NCI-H2029 (cell line): ENCODE data around the gene OR4D1.

ENCODE experiments used
- DNase-seq: peaks from one replicate; lab custom pipeline; 2025; lab: John Stamatoyannopoulos, UW

The OR4D1 gene

GRCh38 chr17:58153671-58154070 is 5.5 kb downstream of the OR4D1 start:
- DNase-seq: no peak

GRCh38 chr17:58156839-58157803 is 8.9 kb downstream of the OR4D1 start:
- DNase-seq: no peak

GRCh38 chr17:58158181-58158580 is 10.0 kb downstream of the OR4D1 start:
- DNase-seq: no peak

- no peak for DNase-seq
Measured at GRCh38 chr17:58161566-58161965, 13.4 kb downstream of the OR4D1 start.

- DNase-seq: no peak
Measured at GRCh38 chr17:58165981-58166380, 17.8 kb downstream of the OR4D1 start.

- no peak for DNase-seq
Measured at GRCh38 chr17:58166682-58167081, 18.5 kb downstream of the OR4D1 start, which contains the start of gene OR4D2. TSS of gene OR4D2 (plus strand) at chr17:58166982. CDS start at chr17:58169656, 2,674 bp downstream.

- DNase-seq: no peak
Measured at GRCh38 chr17:58170622-58171021, 22.4 kb downstream of the OR4D1 start.

GRCh38 chr17:58172369-58173071 is 24.3 kb downstream of the OR4D1 start:
- peak; percentile 11 for DNase-seq

GRCh38 chr17:58174871-58175270 is 26.7 kb downstream of the OR4D1 start:
- no peak for DNase-seq

- DNase-seq: no peak
Measured at GRCh38 chr17:58176200-58176599, 28.0 kb downstream of the OR4D1 start.

GRCh38 chr17:58181796-58182195 is 33.6 kb downstream of the OR4D1 start:
- DNase-seq: no peak

- no peak for DNase-seq
Measured at GRCh38 chr17:58183514-58183913, 35.3 kb downstream of the OR4D1 start.

- no peak for DNase-seq
Measured at GRCh38 chr17:58184308-58184985, 36.3 kb downstream of the OR4D1 start.

GRCh38 chr17:58184986-58185761 is 37.0 kb downstream of the OR4D1 start:
- DNase-seq: no peak

- DNase-seq: no peak
Measured at GRCh38 chr17:58186591-58186990, 38.4 kb downstream of the OR4D1 start.

- DNase-seq: no peak
Measured at GRCh38 chr17:58187063-58187462, 38.9 kb downstream of the OR4D1 start.

- DNase-seq: no peak
Measured at GRCh38 chr17:58187675-58188074, 39.5 kb downstream of the OR4D1 start.

GRCh38 chr17:58189436-58190146 is 41.4 kb downstream of the OR4D1 start:
- DNase-seq: peak; percentile 42

- DNase-seq: no peak
Measured at GRCh38 chr17:58191241-58191896, 43.2 kb downstream of the OR4D1 start.

GRCh38 chr17:58192612-58193011 is 44.4 kb downstream of the OR4D1 start, which contains the start of gene EPX:
TSS of gene EPX (plus strand) at chr17:58192726. CDS start at chr17:58192847, 121 bp downstream.
- no peak for DNase-seq
